Peyer's patch (tissue), 4 donors: ENCODE results near the gene ITGAE.
A peak's percentile ranks its signal among the peaks of the same experiment; 100 is the strongest.

Experiments used
- CTCF ChIP-seq, 6 experiments: fragments of 450-650 bp in 4 of 6; fragments of 200-600 bp in 2 of 6; sonication (generic) in 1 of 6; IDR thresholded peaks; one replicate each; pipeline ENCODE4 v1.5.1; 2017 to 2019; ENCODE audit warnings: antibody characterized with exemption in 6 of 6, mild to moderate bottlenecking in 3 of 6, moderate library complexity in 1 of 6
- POLR2A ChIP-seq, 2 donors: fragments of 450-650 bp; IDR thresholded peaks; one replicate each; pipeline ENCODE4 v1.5.1; 2017; ENCODE audit warnings: antibody characterized with exemption in 2 of 2, mild to moderate bottlenecking in 2 of 2, moderate library complexity in 2 of 2

GRCh38 chr17:3843935-3844516 lies 43.0 kb upstream of the ITGAE start:
- TF ChIP-seq CTCF (IDR thresholded peaks at IDR 0.05) (peak; percentile 5 to 69 (median 58)), POLR2A (IDR thresholded peaks at IDR 0.05) (no peak)
